ENCODE measurements around the gene AWAT2.

- no peak for TF ChIP-seq CTCF (IDR thresholded peaks at IDR 0.05)
- no peak for TF ChIP-seq EZH2phosphoT487 (IDR thresholded peaks at IDR 0.05)
- TF ChIP-seq EZH2 (IDR thresholded peaks at IDR 0.05) = no peak
Measured at GRCh38 chrX:70026851-70027200, 22.9 kb downstream of the AWAT2 start.
